Caco-2 (cell line): ENCODE measurements around the gene GLRB. TPM values are rescaled to one million over a fixed set of nuclear protein-coding genes. Genes with fewer than 3 reads are reported as not detected.
"Not testable (repeated sequence)": the region's sequence is repeated elsewhere in the genome, so short reads cannot be mapped to it uniquely, and the experiment has no call there.

ENCODE experiments used
- BruUV-seq: library from RNA; stranded (reverse); fragments of 400-500 nt; replicated peaks from 2 replicates; lab custom pipeline; 2021; lab: Mats Ljungman, UMichigan
- CTCF ChIA-PET: fragments of 300-600 bp; sonication (Branson Sonifier 250); formaldehyde crosslinking; loops from one replicate; lab custom pipeline; 2022; ENCODE audit warnings: antibody characterized with exemption; lab: Charles Lee
- POLR2A ChIA-PET: fragments of 300-600 bp; sonication (Branson Sonifier 250); formaldehyde crosslinking; loops from one replicate; lab custom pipeline; 2022; ENCODE audit warnings: antibody characterized with exemption; lab: Charles Lee
- DNase-seq, 2 experiments: peaks; one replicate each; pipeline versions ENCODE4 v3.0.0 to v3.0.0-alpha.2; 2020 to 2022
- H3K27me3 ChIP-seq: replicated peaks from 2 replicates; pipeline ENCODE4 v1.6.0; 2011; ENCODE audit warnings: low read length; ENCODE audit not compliant: control insufficient read depth, insufficient read depth
- H3K36me3 ChIP-seq: 2 replicates; pipeline ENCODE4 v1.5.1; 2011; ENCODE audit warnings: low read length; ENCODE audit not compliant: control insufficient read depth, insufficient read depth
- H3K4me1 ChIP-seq: fragments of 250-450 bp; sonication (Bioruptor Pico); 2 replicates; pipeline ENCODE4 v1.5.1; 2020; ENCODE audit warnings: mild to moderate bottlenecking
- H3K4me3 ChIP-seq: 2 replicates; pipeline ENCODE4 v1.5.1; 2011; ENCODE audit warnings: low read depth, mild to moderate bottlenecking, control low read depth, low read length
- H3K9me3 ChIP-seq: fragments of 250-450 bp; sonication (Bioruptor Pico); 2 replicates; pipeline ENCODE4 v1.5.1; 2020; ENCODE audit warnings: mild to moderate bottlenecking, moderate library complexity
- H3K27ac Mint-ChIP-seq: one replicate; pipeline ENCODE4 v1.8.0; 2022; ENCODE audit warnings: mixed read lengths; ENCODE audit not compliant: unreplicated experiment
- H3K27me3 Mint-ChIP-seq: one replicate; pipeline ENCODE4 v1.8.0; 2022; ENCODE audit warnings: mixed read lengths; ENCODE audit not compliant: insufficient read depth, unreplicated experiment
- H3K36me3 Mint-ChIP-seq: one replicate; pipeline ENCODE4 v1.8.0; 2022; ENCODE audit warnings: mild to moderate bottlenecking, mixed read lengths; ENCODE audit not compliant: insufficient read depth, unreplicated experiment
- H3K4me1 Mint-ChIP-seq: one replicate; pipeline ENCODE4 v1.8.0; 2022; ENCODE audit warnings: low read depth, mixed read lengths; ENCODE audit not compliant: unreplicated experiment
- H3K4me3 Mint-ChIP-seq: one replicate; pipeline ENCODE4 v1.8.0; 2022; ENCODE audit warnings: mild to moderate bottlenecking, moderate library complexity, mixed read lengths; ENCODE audit not compliant: unreplicated experiment
- H3K9me3 Mint-ChIP-seq: one replicate; pipeline ENCODE4 v1.8.0; 2022; ENCODE audit warnings: mixed read lengths; ENCODE audit not compliant: unreplicated experiment
- intact Hi-C: fragments of 100-400 bp; cut with micrococcal nuclease; formaldehyde crosslinking; loops from one replicate; pipeline ENCODE4 v1.10.0; 2022; ENCODE audit not compliant: unreplicated experiment
- total RNA-seq: library from RNA; stranded (reverse); gene quantifications from 2 replicates; pipeline ENCODE4 v1.2.3, GENCODE V29; 2022
- TF ChIP-seq, protein P1 (sequence below), 2 experiments: fragments of 200-600 bp in 1 of 2; IDR thresholded peaks; 1 replicate in 1 of 2; 2 replicates in 1 of 2; pipeline versions ENCODE4 v1.5.1 to v1.8.0; 2011 to 2022; ENCODE audit warnings: antibody characterized with exemption in 1 of 2, control low read depth in 1 of 2, inconsistent platforms in 1 of 2, low read depth in 1 of 2, low read length in 1 of 2, mild to moderate bottlenecking in 1 of 2, moderate library complexity in 1 of 2; ENCODE audit not compliant: insufficient read depth in 1 of 2, severe bottlenecking in 1 of 2, unreplicated experiment in 1 of 2

The GLRB gene
- total RNA-seq, 1 experiment from 2014 or later, result not detected

DNA sequence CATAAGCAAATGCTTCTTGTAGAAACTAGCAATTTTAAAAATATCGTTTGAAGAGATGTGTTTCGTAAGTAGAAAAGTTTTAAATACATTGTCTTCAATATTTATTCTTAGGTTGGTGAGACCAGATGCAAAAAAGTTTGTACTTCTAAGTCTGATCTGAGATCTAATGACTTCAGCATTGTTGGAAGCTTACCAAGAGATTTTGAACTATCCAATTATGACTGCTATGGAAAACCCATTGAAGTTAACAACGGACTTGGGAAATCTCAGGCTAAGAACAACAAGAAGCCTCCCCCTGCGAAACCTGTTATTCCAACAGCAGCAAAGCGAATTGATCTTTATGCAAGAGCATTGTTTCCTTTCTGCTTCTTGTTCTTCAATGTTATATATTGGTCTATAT is 94.4 kb downstream of the GLRB start:
- no peaks in the 10 kb centered on the region for H3K27me3 Mint-ChIP-seq
- no peak for DNase-seq

DNA sequence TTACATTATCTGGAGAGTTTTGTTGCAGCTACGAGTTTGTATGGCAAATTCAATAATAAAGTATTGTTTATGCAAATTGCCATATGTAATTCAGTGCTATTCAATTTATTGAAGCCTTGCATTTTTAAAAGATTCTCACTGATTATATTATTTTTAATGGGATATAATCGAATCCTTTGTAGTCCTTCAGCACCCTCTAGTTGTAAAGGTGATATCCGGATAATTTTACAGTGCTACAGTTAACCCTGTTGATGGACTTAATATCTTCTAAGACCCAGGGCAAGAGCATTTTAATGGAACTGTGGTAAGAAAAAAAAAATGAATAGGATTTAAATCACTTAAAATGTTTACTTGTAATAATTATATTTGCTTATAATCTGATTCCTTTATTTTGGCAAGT is 96.1 kb downstream of the GLRB start:
- ChIA-PET POLR2A (no interaction called here), CTCF (no interaction called here)
- TF ChIP-seq, protein P1, sequence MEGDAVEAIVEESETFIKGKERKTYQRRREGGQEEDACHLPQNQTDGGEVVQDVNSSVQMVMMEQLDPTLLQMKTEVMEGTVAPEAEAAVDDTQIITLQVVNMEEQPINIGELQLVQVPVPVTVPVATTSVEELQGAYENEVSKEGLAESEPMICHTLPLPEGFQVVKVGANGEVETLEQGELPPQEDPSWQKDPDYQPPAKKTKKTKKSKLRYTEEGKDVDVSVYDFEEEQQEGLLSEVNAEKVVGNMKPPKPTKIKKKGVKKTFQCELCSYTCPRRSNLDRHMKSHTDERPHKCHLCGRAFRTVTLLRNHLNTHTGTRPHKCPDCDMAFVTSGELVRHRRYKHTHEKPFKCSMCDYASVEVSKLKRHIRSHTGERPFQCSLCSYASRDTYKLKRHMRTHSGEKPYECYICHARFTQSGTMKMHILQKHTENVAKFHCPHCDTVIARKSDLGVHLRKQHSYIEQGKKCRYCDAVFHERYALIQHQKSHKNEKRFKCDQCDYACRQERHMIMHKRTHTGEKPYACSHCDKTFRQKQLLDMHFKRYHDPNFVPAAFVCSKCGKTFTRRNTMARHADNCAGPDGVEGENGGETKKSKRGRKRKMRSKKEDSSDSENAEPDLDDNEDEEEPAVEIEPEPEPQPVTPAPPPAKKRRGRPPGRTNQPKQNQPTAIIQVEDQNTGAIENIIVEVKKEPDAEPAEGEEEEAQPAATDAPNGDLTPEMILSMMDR (IDR thresholded peaks at IDR 0.05; ENCODE audit: insufficient read depth in 1 of 2, low read depth in 1 of 2, low read length in 1 of 2, severe bottlenecking in 1 of 2, unreplicated experiment in 1 of 2), result no peak
- Mint-ChIP-seq H3K4me3 (no peak overlapping the region), H3K9me3 (no peaks in the 10 kb centered on the region), H3K4me1 (no peaks in the 10 kb centered on the region), H3K27ac (no peak overlapping the region), H3K27me3 (no peaks in the 10 kb centered on the region), H3K36me3 (no peaks in the 10 kb centered on the region)
- intact Hi-C loops, result no loop called here
- Histone ChIP-seq H3K4me3 (no peak overlapping the region), H3K27me3 (no peaks in the 10 kb centered on the region), H3K4me1 (no peaks in the 10 kb centered on the region), H3K36me3 (no peaks in the 10 kb centered on the region), H3K9me3 (no peaks in the 10 kb centered on the region)
- BruUV-seq, result no TSS peak
- no peak for DNase-seq

More for the DNA sequence above, 94.4 kb downstream of the GLRB start:
- ChIA-PET CTCF (no interaction called here), POLR2A (no interaction called here)
- H3K4me3 Mint-ChIP-seq, result no peak overlapping the region
- H3K4me1 Mint-ChIP-seq, result no peaks in the 10 kb centered on the region
- no peaks in the 10 kb centered on the region for H3K9me3 Mint-ChIP-seq
- Histone ChIP-seq H3K9me3 (no peaks in the 10 kb centered on the region), H3K36me3 (no peaks in the 10 kb centered on the region), H3K4me3 (no peak overlapping the region), H3K4me1 (no peaks in the 10 kb centered on the region), H3K27me3 (no peaks in the 10 kb centered on the region)
- BruUV-seq, result no TSS peak
- intact Hi-C loops, result no loop called here
- no peak overlapping the region for H3K27ac Mint-ChIP-seq
- TF ChIP-seq, protein P1 (IDR thresholded peaks at IDR 0.05; ENCODE audit: insufficient read depth in 1 of 2, low read depth in 1 of 2, low read length in 1 of 2, severe bottlenecking in 1 of 2, unreplicated experiment in 1 of 2), result no peak
- H3K36me3 Mint-ChIP-seq, result no peaks in the 10 kb centered on the region

DNA sequence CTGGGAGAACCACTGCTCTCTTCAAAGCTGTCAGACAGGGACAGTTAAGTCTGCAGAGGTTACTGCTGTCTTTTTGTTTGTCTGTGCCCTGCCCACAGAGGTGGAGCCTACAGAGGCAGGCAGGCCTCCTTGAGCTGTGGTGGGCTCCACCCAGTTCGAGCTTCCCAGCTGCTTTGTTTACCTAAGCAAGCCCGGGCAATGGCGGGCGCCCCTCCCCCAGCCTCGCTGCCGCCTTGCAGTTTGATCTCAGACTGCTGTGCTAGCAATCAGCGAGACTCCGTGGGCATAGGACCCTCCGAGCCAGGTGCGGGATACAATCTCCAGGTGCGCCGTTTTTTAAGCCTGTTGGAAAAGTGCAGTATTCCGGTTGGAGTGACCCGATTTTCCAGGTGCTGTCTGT is 104.3 kb downstream of the GLRB start:
- H3K9me3 ChIP-seq, CTCF ChIA-PET, BruUV-seq, intact Hi-C loops, H3K36me3 ChIP-seq, H3K27me3 Mint-ChIP-seq, H3K4me1 ChIP-seq, DNase-seq, H3K27ac Mint-ChIP-seq, H3K27me3 ChIP-seq, H3K36me3 Mint-ChIP-seq, POLR2A ChIA-PET, H3K4me1 Mint-ChIP-seq: not testable (repeated sequence)
- Mint-ChIP-seq H3K9me3 (peaks cover 18% of the 10 kb centered on the region), H3K4me3 (peak overlapping the region; percentile 86)
- peak overlapping the region; percentile 32 for H3K4me3 ChIP-seq

DNA sequence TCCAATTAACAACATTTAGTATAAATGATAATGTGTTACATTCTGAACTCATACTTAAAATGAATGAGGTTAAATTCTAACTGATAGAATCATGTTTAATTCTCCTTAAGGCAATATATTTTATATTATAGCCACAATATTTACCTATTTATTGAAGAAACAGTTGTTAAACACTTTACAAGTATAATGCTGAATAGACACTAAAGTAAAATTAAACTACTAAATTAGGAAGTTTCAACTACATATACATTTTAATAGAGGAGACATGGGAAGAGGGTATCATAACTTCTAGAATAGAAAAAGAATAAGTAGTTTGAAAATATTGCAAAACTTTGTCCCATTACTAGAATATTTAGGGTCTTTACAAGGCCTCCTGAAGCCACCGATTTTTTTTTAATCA is 108.3 kb downstream of the GLRB start:
- H3K27me3 Mint-ChIP-seq, result no peaks in the 10 kb centered on the region
- no peaks in the 10 kb centered on the region for H3K36me3 Mint-ChIP-seq
- H3K27me3 ChIP-seq, result no peaks in the 10 kb centered on the region
- no peak overlapping the region for H3K4me3 Mint-ChIP-seq
- H3K9me3 ChIP-seq, result no peaks in the 10 kb centered on the region
- H3K27ac Mint-ChIP-seq, result no peak overlapping the region
- no peaks in the 10 kb centered on the region for H3K4me1 ChIP-seq
- ChIA-PET CTCF (no interaction called here), POLR2A (no interaction called here)
- no peak for DNase-seq
- H3K4me1 Mint-ChIP-seq, result no peaks in the 10 kb centered on the region
- no peak overlapping the region for H3K4me3 ChIP-seq
- intact Hi-C loops, result no loop called here
- H3K36me3 ChIP-seq, result no peaks in the 10 kb centered on the region
- no TSS peak for BruUV-seq
- TF ChIP-seq, protein P1 (IDR thresholded peaks at IDR 0.05; ENCODE audit: insufficient read depth in 1 of 2, low read depth in 1 of 2, low read length in 1 of 2, severe bottlenecking in 1 of 2, unreplicated experiment in 1 of 2), result no peak
- H3K9me3 Mint-ChIP-seq, result no peaks in the 10 kb centered on the region
